Measurements from ENCODE around the gene FAM171A2.
"Not testable (repeated sequence)": the region's sequence is repeated elsewhere in the genome, so short reads cannot be mapped to it uniquely, and the experiment has no call there.

Gene FAM171A2

GRCh38 chr17:44360144-44360533 lies 3.5 kb downstream of the FAM171A2 start:
- DNase-seq, result no peak

DNA sequence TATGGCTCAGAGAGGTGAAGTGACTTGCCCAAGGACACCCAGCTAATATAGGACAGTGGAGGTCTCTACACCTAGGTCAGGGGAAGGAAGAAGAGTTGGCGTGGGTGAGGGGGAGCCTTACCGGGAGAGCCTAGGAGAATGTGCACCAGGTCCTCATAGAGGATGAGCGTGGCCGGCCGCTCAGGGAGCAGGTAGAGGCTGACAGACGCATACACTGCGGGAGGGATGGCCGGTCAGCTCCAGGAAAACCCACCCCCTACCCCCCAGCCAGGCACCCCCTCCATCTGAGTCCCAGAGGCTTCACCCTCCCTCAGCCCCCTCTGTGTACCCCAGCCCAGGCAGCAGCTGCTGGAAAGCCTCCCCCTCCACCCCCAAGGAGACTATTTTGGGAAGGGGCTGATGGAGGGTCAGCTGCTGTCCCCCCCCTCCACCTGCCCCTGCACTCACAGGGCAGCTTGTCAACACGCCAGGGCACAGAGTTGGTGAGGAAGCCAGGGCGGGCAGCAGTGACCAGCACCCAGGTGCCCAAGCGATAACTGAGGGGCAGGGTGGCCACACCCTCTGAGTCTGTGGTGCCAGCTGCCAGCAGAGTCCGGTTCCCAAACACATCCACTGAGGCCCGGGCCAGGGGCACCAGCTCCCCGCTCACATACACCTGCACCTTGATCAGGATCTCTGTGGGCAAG lies 4.1 kb downstream of the FAM171A2 start:
- no peak for DNase-seq

- DNase-seq, result no peak
Observed at GRCh38 chr17:44359006-44359405, 4.6 kb downstream of the FAM171A2 start.

GRCh38 chr17:44358066-44358465 lies 5.6 kb downstream of the FAM171A2 start:
- no peak for DNase-seq

DNA sequence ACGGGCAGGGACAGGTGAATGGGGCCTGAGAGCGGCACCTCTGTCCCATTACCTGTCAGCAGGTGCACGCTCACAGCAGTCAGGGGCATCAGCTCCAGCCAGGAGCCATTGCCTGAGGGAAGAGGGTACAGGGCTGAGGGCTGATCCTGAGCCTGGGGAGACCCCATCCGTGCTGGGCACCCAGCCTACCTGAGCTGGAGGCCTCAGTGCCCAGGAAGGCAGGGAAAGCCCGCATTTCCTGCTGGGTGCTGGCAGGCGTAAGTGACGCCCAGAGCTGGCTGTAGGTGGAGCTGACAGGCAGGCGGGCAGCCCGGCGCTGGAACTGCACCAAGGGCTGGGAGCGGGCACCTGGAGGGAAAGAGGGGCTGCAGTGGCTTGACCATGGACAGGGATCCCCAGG lies 7.4 kb downstream of the FAM171A2 start:
- no peak for DNase-seq

- no peak for DNase-seq
Observed at GRCh38 chr17:44355642-44356099, 8.0 kb downstream of the FAM171A2 start.

DNA sequence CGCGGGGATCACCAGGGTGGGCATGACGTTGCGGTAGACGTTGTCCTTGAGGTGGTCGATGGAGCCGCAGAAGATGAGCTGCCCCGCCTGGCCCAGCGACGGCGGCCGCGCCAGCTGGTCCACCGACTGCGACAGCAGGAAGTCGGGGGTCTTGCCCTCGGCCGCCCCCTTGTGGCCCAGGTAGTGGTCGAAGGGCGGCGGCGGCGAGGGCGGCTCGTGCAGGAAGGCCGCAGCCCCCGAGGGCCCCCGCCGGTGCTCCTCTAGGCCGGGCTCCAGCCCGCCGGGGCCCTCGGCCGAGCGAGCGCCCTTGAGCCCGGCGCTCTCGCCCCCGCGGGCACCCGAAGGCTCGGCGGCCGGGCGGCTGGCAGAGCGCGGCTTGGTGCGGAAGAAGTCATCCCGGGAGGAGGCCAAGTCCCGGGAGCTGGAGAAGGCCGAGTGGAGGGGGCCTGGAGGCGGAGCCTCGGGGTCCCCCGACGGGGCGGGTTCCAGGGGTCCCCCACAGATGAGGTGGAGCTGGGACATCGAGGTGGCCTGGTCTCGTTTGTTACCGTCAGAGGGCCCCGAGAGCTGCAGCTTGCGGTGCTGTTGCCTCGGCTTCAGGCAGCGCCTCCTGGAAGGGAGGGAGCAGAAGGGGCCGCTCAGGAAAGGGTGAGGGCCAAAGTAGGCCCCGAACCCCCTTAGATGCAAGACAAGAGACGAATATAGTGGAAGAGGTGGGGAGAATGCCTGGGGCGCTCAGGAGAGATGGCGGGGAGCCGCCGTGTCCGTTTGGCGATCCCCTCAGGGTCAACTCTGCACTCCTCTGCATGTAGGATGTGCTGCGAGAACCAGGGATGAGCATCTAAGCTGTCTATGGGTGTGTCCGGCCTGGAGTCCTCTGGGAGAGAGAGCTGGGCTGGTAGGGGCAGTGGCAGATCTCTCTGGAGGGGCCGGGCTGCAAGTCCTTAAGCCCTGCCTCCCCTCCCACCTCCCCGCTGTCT lies 8.8 kb downstream of the FAM171A2 start:
- no peak for DNase-seq

DNA sequence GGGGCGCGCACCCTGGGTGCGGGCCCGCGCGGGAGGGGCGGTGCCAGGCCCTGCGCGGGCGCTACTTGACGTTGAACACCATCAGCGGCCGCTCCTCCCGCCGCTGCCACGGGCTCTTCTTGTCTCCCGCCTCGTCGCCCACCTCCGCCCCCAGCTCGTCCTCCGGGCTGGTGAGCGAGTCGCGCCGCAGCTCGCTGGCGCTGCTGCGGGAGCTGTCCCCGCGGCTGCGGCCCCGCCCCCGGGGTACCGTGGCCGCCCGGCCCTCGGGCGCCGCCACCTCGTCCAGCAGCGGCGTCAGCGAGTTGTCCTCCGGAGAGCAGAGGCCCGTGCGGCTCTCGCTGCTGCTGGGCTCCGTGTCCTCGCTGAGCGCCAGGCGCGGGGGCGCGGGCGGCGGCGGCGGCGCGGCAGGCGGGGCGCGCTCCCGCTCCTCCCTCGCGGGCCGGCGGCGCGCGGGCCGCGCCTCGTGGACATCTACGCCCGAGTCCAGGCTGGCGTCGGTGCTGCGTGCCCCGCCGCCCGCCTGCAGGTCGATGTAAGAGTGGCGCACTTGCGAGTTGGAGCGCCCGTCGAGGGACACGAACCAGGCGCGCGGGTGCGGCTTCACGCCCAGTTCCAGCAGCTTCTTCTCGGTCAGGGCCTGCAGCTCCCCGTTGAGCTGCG lies 9.9 kb downstream of the FAM171A2 start:
- no peak for DNase-seq

GRCh38 chr17:44352828-44353671 lies 10.6 kb downstream of the FAM171A2 start:
- no peak for DNase-seq

DNA sequence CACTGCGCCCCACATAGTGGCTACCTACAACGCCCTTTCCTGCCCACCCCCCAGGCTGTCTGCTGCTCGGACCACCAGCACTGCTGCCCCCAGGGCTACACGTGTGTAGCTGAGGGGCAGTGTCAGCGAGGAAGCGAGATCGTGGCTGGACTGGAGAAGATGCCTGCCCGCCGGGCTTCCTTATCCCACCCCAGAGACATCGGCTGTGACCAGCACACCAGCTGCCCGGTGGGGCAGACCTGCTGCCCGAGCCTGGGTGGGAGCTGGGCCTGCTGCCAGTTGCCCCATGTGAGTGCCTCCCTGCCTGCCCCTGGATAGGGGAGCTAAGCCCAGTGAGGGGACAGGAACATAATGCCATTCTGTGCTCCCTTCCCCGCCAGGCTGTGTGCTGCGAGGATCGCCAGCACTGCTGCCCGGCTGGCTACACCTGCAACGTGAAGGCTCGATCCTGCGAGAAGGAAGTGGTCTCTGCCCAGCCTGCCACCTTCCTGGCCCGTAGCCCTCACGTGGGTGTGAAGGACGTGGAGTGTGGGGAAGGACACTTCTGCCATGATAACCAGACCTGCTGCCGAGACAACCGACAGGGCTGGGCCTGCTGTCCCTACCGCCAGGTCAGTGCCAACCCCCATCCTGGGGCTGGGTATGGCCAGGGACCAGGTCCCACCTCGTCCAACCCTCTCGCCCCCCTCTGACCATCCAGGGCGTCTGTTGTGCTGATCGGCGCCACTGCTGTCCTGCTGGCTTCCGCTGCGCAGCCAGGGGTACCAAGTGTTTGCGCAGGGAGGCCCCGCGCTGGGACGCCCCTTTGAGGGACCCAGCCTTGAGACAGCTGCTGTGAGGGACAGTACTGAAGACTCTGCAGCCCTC lies 11.5 kb downstream of the FAM171A2 start:
- DNase-seq, result no peak

DNA sequence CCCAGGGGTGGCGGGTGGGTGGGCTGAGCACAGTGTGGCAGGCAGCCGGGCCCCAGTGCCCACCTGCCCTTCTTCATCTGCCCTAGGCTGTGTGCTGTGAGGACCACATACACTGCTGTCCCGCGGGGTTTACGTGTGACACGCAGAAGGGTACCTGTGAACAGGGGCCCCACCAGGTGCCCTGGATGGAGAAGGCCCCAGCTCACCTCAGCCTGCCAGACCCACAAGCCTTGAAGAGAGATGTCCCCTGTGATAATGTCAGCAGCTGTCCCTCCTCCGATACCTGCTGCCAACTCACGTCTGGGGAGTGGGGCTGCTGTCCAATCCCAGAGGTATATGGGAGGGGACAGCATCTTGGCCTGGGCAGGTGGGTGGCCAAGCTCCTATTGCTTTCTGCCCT lies 12.2 kb downstream of the FAM171A2 start:
- DNase-seq, result no peak

DNA sequence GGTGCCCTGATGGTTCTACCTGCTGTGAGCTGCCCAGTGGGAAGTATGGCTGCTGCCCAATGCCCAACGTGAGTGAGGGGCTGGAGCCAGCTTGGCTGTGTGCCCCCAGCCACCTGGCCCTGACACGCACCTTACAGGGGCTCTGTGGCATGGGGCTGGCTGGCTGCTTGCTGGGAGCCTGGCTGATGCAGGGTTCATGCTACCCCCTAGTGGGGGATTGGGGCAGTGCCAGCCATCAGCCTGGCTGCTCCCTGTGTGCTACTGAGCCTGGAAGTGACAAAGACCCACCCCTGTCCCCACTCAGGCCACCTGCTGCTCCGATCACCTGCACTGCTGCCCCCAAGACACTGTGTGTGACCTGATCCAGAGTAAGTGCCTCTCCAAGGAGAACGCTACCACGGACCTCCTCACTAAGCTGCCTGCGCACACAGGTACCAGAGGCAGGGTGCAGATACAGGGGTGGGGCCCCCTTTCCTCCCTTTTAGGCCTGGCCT lies 12.9 kb downstream of the FAM171A2 start:
- peak; percentile 58 for DNase-seq

DNA sequence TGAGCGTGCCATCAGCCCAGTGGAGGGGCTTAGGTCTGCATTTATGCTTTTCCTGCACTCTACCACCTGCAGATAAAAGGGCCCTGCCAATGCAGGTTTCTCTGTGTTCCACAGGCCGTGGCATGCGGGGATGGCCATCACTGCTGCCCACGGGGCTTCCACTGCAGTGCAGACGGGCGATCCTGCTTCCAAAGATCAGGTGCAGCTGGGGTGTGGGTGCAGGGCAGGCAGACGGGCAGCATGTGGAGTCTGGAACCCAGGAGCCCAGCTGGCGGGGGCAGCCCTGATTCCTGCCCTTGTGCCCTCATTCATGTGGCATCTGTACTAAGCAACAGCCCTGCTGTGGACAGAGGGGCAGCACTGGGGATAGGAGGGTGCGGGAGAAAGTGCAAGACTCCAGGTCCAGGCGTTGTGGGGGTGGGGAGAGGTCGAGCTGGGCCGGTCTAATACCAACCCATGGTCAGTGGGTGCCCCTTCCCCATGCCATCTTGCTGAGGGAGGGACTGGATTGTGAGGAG lies 14.0 kb downstream of the FAM171A2 start:
- no peak for DNase-seq

DNA sequence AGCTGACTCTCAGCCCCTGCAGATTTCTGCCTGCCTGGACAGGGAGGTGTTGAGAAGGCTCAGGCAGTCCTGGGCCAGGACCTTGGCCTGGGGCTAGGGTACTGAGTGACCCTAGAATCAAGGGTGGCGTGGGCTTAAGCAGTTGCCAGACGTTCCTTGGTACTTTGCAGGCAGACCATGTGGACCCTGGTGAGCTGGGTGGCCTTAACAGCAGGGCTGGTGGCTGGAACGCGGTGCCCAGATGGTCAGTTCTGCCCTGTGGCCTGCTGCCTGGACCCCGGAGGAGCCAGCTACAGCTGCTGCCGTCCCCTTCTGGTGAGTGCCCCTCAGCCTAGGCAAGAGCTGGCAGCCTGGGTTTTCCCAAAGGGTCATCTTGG lies 14.7 kb downstream of the FAM171A2 start:
- no peak for DNase-seq

GRCh38 chr17:44348234-44348987 lies 15.2 kb downstream of the FAM171A2 start:
- no peak for DNase-seq

GRCh38 chr17:44347206-44348055 lies 16.2 kb downstream of the FAM171A2 start:
- DNase-seq, result not testable (repeated sequence)

- DNase-seq, result no peak
Observed at GRCh38 chr17:44346064-44346844, 17.4 kb downstream of the FAM171A2 start.

GRCh38 chr17:44345454-44346026 lies 18.1 kb downstream of the FAM171A2 start:
- peak; percentile 65 for DNase-seq

All from NCI-H345 (cell line).